ENCODE measurements around the gene RAPGEF1. TPM values are rescaled to one million over a fixed set of nuclear protein-coding genes. Genes with fewer than 3 reads are reported as not detected.
"Not testable (repeated sequence)": the region's sequence is repeated elsewhere in the genome, so short reads cannot be mapped to it uniquely, and the experiment has no call there.

RAPGEF1 gene
- total and polyA plus RNA-seq, 2 donors = 18.9 to 38.3 TPM

DNA sequence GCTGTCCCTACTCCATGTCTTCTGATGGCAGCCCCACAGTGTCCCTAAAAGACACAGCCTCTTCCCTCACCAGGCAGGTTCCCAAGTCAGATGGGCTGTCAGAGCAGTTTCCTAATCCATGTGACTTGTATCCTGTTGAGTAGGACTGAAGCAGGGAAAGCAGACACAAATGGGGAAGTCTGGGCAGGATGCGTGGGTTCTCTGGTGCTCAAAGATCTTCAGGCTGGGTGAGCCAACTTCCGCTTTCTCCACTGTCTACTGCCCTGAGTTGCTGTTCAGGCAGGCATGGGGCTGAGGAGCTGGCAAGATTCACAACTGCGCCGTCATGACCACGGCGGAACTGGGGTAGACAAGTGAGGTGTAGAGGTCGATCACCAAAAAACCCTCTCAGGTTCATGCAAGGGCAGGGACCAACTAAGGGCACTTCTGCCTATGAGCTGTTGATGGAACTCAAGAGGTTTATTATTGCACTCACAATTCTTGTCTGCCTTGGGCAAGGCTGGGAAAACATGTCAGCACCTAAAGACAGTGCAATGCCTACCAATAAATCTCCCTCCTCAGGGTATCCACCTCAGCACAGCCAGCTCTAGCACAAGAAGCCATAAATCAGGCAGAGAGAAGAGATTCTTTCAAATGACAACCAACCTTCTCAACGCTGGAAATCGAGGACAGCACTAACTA, 83.4 kb downstream of the RAPGEF1 start:
- WGBS = 72% methylated on average over 9 of the region's 9 CpGs
- Histone ChIP-seq H3K27ac (ENCODE audit: low read depth) (no peak overlapping the region), H3K4me1 (ENCODE audit: insufficient read depth) (no peaks in the 10 kb centered on the region), H3K4me3 (ENCODE audit: low read depth, low read length) (no peak overlapping the region), H3K36me3 (ENCODE audit: insufficient read depth) (no peaks in the 10 kb centered on the region)
- no peak for DNase-seq (ENCODE audit: extremely low spot score)

DNA sequence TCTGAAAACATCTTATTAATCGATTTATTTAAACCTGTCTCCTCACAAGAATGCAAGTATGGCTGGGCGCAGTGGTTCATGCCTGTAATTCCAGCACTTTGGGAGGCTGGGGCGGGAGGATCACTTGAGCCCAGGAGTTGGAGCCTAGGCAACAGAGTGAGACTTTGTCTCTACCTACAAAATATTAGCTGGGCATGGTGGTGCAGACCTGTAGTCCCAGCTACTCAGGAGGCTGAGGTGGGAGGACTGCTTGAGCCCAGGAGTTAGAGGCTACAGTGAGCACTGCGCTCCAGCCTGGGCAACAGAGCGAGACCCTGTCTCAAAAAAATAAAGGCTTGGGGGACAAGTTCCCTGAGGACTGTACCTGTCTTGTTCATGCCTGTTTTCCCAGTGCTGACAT, 85.5 kb downstream of the RAPGEF1 start:
- not testable (repeated sequence) for H3K4me1 ChIP-seq (ENCODE audit: insufficient read depth)
- WGBS = 97% methylated on average over 5 of the region's 5 CpGs

DNA sequence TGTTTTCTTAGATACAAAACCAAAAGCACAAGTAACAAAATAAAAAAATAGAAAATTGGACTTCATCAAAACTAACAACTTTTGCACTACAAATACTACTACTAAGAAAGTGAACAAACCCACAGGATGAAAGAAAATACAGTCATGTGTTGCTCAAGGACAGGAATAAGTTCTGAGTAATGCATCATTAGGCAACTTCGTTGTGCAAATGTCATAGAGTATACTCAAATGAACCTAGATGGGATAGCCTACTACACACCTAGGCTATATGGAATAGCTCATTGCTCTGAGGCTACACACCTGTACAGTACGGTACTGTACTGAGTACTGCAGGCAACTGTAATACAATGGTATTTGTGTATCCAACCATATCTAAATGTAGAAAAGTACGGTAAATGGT, 88.3 kb downstream of the RAPGEF1 start:
- H3K27ac ChIP-seq (ENCODE audit: low read depth) = no peak overlapping the region
- no peaks in the 10 kb centered on the region for H3K36me3 ChIP-seq (ENCODE audit: insufficient read depth)
- H3K4me1 ChIP-seq (ENCODE audit: insufficient read depth) = no peaks in the 10 kb centered on the region
- H3K4me3 ChIP-seq (ENCODE audit: low read depth, low read length) = no peak overlapping the region
- WGBS = 91% methylated on average over 3 of the region's 3 CpGs
- no peak for DNase-seq (ENCODE audit: extremely low spot score)

More for the DNA sequence above, 85.5 kb downstream of the RAPGEF1 start:
- H3K4me3 ChIP-seq (ENCODE audit: low read depth, low read length); DNase-seq (ENCODE audit: extremely low spot score); H3K36me3 ChIP-seq (ENCODE audit: insufficient read depth); H3K27ac ChIP-seq (ENCODE audit: low read depth): not testable (repeated sequence)

DNA sequence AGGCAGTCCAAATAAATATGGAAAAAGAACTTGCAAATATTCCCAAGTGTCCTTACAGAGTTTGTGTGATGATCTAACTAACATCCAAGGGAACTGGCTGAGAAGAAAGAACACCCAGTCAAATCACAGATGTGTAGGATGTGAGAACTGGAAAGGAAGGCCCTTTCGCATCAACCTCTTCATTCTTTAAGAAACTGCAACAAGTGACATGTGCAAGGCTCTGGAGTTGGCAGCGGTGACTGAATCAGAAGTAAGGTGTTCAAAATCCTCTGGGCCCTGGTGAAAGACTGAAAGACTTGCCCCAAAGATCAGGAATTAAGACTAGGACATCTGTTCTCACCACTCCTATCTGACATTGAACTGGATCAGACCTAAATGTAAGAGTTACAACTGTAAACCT, 88.7 kb downstream of the RAPGEF1 start:
- WGBS = 96% methylated on average over 2 of the region's 2 CpGs
- H3K4me3 ChIP-seq (ENCODE audit: low read depth, low read length) = no peak overlapping the region
- no peaks in the 10 kb centered on the region for H3K4me1 ChIP-seq (ENCODE audit: insufficient read depth)
- no peak overlapping the region for H3K27ac ChIP-seq (ENCODE audit: low read depth)
- no peak for DNase-seq (ENCODE audit: extremely low spot score)
- no peaks in the 10 kb centered on the region for H3K36me3 ChIP-seq (ENCODE audit: insufficient read depth)

DNA sequence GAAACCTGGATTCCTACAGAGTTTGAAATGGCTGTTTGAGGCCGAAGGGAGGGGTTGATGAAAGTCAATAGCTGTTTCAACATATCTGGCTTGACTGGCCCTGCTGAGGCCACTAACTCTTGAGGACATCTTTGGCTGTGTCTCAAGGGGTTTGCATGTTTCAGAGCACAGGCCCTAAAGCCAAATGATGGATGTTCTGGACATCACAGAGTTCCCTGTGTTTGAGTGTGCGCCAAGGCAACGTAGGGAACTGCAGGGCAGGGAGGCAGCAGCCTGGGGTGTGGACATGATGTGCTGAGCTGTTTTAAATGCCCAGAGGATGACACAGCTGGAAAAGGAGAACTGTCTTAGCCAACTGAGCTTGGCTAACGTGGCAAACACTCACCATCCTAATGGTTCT, 89.6 kb downstream of the RAPGEF1 start:
- H3K27ac ChIP-seq (ENCODE audit: low read depth) = no peak overlapping the region
- WGBS = 73% methylated on average over 4 of the region's 4 CpGs

DNA sequence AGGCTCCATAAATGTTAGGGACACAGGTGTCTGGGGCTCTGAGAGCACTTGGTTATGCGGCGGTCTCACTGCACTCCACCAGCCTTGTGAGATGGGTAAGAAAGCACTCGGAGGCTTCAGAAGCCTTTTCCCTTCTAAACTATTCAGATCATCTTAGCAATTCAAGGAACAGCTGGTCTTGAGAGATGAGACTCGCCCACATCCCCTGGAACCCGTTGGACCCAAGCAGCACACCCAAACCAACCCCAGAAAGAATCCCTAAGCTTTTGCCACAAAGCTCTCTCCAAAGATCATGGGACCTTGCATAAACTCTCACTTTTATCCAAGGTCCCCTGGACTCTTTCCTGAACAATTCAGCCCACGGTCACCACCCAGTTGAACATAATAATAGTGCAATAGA, 90.2 kb downstream of the RAPGEF1 start:
- DNase-seq (ENCODE audit: extremely low spot score) = no peak
- Histone ChIP-seq H3K4me1 (ENCODE audit: insufficient read depth) (no peaks in the 10 kb centered on the region), H3K4me3 (ENCODE audit: low read depth, low read length) (no peak overlapping the region), H3K27ac (ENCODE audit: low read depth) (no peak overlapping the region), H3K36me3 (ENCODE audit: insufficient read depth) (no peaks in the 10 kb centered on the region)
- 95% methylated on average over 6 of the region's 6 CpGs for WGBS

More for the DNA sequence above, 89.6 kb downstream of the RAPGEF1 start:
- no peak for DNase-seq (ENCODE audit: extremely low spot score)
- Histone ChIP-seq H3K4me1 (ENCODE audit: insufficient read depth) (no peaks in the 10 kb centered on the region), H3K36me3 (ENCODE audit: insufficient read depth) (no peaks in the 10 kb centered on the region), H3K4me3 (ENCODE audit: low read depth, low read length) (no peak overlapping the region)

DNA sequence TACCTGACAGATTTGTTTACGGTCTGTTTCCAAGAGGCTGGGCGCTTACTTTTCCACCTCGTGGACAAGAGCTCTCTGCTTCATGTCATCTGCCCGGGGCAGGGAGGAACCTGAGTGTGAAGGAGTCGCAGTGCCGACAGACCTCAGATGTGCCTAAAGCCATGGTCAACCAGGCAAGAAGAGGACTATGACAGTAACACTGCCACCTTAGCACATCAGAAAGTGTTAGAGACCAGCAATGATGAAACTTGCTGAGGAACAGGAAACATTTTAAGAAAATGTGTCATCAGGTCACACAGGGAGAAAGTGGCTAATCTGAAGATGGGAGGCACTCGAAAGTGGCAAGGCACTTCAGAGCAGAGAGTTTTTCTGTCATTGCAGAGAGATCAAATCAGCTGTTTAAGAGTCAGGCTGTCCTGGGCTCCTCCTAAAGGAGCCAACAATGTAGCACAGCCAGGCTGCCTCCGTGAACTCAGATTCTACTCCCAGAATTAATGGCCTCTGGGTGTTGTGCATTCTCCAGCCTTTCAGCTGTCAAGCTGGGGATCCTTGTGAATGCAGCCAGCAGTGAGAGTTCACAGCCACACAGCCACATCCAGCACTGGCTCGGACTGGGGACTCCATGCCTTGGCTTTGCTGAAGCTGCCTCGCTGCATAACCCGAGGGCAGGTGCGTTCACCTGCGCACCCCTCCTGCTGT, 94.6 kb downstream of the RAPGEF1 start:
- Histone ChIP-seq H3K36me3 (ENCODE audit: insufficient read depth) (peaks cover 3% of the 10 kb centered on the region), H3K4me3 (ENCODE audit: low read depth, low read length) (no peak overlapping the region), H3K27ac (ENCODE audit: low read depth) (no peak overlapping the region), H3K4me1 (ENCODE audit: insufficient read depth) (no peaks in the 10 kb centered on the region)
- WGBS = 83% methylated on average over 13 of the region's 13 CpGs
- DNase-seq (ENCODE audit: extremely low spot score) = no peak

DNA sequence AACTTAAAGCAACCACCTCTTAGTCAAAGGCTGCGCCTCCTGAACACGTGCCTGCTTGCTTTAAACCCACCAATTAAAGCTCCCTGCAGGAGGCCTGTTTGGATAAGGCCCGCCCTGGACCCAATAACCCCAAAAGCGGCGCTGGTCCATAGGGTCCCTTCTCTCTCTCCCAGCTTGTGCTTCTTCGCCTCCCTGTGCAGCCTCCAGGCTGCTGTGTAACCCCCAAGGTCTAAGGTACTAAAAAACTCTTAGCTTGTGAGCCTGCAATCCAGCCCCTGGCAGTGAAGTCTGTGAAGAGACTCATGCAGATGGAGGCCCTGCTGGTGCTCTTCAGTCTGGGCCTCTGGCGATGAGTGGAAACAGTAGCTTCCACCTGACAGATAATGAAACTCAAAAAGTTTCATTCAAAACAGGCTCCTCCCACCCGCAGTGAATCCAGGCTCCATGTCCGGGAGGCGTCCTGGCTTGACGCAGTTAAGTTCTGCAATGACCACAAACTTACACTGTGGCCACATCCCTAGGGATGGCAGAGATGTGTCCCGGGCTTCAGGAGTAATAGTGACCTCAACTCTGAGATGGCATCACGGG, 97.3 kb downstream of the RAPGEF1 start:
- no peak overlapping the region for H3K27ac ChIP-seq (ENCODE audit: low read depth)
- DNase-seq (ENCODE audit: extremely low spot score) = no peak
- WGBS = 90% methylated on average over 13 of the region's 13 CpGs
- H3K36me3 ChIP-seq (ENCODE audit: insufficient read depth) = peaks cover 3% of the 10 kb centered on the region
- no peaks in the 10 kb centered on the region for H3K4me1 ChIP-seq (ENCODE audit: insufficient read depth)
- no peak overlapping the region for H3K4me3 ChIP-seq (ENCODE audit: low read depth, low read length)

DNA sequence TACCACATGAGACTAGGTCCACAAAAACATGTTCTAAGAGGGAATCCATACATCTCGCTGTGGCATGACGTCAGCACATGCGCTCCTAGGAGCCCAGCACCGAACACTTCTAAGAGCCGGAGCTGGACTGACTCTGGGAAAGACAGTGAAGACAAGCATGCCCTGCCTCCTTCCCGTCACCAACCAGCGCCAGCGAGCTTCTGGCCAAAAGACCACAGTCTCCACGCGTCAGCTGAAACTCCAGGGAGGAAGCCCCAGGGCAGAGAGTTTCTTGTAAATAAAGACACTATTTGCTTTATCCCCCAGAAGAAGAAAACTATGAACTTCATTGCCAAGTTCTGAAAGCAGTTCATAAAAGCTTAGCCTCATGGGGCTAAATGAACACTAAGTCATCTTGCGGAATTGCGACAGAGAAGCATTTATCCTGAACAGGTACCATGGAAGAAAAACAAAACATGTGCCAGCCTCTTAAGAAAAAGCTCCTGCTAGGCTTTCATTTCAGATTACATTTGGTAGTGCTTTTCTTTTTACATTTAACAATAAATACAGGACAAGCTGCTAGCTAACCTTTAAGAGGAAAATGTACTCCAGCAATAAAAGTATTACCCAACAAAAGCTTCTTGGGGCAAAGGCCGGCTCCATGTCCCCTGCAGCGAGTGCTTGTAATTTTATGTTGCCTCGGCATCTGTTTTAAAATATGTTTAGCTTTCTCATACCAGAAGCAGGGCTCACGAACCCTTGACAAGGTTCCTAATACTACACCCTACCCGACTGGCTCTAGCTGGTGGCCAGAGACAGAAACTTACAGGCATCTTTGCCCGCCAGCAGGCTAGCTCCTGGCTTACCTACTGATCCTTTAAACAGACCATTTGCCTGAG, 98.0 kb downstream of the RAPGEF1 start:
- H3K27ac ChIP-seq (ENCODE audit: low read depth) = no peak overlapping the region
- H3K36me3 ChIP-seq (ENCODE audit: insufficient read depth) = peaks cover 3% of the 10 kb centered on the region
- no peak for DNase-seq (ENCODE audit: extremely low spot score)
- no peak overlapping the region for H3K4me3 ChIP-seq (ENCODE audit: low read depth, low read length)
- 77% methylated on average over 18 of the region's 18 CpGs for WGBS
- H3K4me1 ChIP-seq (ENCODE audit: insufficient read depth) = no peaks in the 10 kb centered on the region

DNA sequence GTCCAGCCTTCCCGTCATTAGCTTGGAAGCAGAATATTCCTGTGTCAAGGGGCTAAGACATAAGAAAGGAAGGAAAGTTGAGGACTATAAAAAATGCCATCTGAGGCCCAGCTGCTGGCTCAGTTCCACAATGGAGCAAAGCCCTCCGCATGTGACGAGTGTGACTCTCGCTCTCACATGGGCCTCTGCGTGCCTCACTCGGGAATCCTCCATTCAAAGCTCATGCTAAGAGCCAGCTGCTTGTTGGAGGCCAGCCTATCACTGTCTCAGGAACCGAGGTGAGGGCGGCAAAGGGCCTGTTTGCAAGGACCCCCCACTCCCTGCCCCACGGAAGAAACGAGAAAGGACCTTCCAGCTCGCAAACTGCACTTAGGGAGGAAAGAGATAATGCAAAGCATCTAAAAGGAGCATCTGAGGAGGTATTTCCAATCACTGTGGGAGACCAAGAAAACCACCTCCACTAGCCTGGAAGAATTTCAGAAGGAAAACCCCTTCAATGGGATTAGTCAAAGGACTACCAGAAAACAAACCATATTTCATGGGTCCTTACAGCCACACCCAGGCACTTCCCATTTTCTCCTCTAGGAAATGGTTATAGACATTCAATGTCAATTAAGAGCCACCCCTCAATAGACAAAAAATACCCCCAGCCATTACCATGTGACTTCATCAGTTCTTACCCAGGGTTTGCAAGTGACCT, 99.3 kb downstream of the RAPGEF1 start:
- no peak for DNase-seq (ENCODE audit: extremely low spot score)
- WGBS = 75% methylated on average over 11 of the region's 11 CpGs
- Histone ChIP-seq H3K27ac (ENCODE audit: low read depth) (no peak overlapping the region), H3K4me1 (ENCODE audit: insufficient read depth) (no peaks in the 10 kb centered on the region), H3K4me3 (ENCODE audit: low read depth, low read length) (no peak overlapping the region), H3K36me3 (ENCODE audit: insufficient read depth) (peaks cover 3% of the 10 kb centered on the region)

DNA sequence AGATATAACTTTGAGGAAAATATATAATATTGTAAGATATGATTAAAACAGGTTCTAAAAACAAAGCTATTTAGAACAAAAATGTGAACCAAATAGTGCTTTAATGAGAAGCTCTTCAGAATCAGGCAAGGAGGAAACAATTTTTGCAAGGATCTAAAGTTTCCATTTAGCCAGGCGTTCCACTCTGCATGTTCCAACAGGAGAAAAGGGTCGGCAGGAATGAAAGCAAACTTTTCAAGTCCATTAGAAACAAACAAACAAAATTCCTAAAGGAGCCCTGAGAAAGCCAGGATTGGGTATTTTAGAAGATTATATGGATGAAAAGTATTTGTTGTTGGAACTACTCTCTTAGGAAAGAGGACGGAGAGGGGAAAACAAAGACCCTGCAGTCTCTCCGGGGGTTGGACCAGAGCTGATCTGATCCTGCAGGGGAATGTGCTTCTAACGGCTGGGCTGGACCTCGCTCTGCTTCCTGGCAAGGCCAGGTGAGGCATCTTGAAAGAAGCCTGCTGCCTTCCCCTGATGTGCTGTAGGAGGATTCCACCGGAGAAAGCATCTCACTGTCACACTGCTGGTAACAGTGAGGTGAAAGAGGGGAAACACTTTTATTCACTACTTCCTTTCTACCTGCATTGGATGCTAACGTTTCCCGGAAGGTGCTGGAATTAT, 100.0 kb downstream of the RAPGEF1 start:
- no peak for DNase-seq (ENCODE audit: extremely low spot score)
- Histone ChIP-seq H3K4me1 (ENCODE audit: insufficient read depth) (peaks cover under 1% of the 10 kb centered on the region), H3K4me3 (ENCODE audit: low read depth, low read length) (no peak overlapping the region), H3K27ac (ENCODE audit: low read depth) (no peak overlapping the region), H3K36me3 (ENCODE audit: insufficient read depth) (peaks cover 3% of the 10 kb centered on the region)
- WGBS = 72% methylated on average over 9 of the region's 9 CpGs

DNA sequence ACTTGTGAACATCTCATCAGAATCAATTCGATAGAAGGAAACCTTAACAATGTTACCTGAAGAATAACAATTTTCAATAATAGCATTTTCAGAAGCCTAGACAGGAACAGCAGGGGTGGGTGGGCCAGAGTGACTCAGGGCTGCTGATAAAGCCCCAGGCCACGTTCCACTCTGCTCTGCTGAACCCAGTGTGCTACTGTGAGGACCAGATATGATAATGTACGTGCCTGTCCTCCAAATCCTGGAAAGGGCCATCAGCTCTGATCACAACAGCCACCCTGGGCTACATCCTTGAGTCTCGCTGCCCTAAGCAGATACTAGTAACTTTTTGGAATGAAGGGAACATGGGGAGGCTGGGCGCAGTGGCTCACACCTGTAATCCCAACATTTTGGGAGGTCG, 103.3 kb downstream of the RAPGEF1 start:
- no peak overlapping the region for H3K27ac ChIP-seq (ENCODE audit: low read depth)
- WGBS = 89% methylated on average over 6 of the region's 6 CpGs
- H3K36me3 ChIP-seq (ENCODE audit: insufficient read depth) = no peaks in the 10 kb centered on the region
- H3K4me3 ChIP-seq (ENCODE audit: low read depth, low read length) = no peak overlapping the region
- DNase-seq (ENCODE audit: extremely low spot score) = no peak
- H3K4me1 ChIP-seq (ENCODE audit: insufficient read depth) = peaks cover 3% of the 10 kb centered on the region

All from urinary bladder (tissue), 4 donors.